Stimulated activated CD4-positive, alpha-beta T cell treated with anti-CD3 and anti-CD28 coated beads, TNF-alpha, amount 100 ng/mL, for 48 hours (primary cell): ENCODE data around the gene EDA.

Experiments used
- DNase-seq, 3 donors: peaks; one replicate each; pipeline ENCODE4 v3.0.0-alpha.2; 2020; ENCODE audit warnings: low read depth in 3 of 3

The EDA gene

GRCh38 chrX:70062961-70063550 is 447.1 kb downstream of the EDA start:
- DNase-seq = no peak

- DNase-seq = no peak
Observed at GRCh38 chrX:70066646-70067045, 450.7 kb downstream of the EDA start.

- no peak for DNase-seq
Observed at GRCh38 chrX:70079297-70079696, 463.4 kb downstream of the EDA start.

GRCh38 chrX:70079870-70080269 is 464.0 kb downstream of the EDA start:
- no peak for DNase-seq

- DNase-seq = no peak
Observed at GRCh38 chrX:70082723-70083122, 466.8 kb downstream of the EDA start.

- no peak for DNase-seq
Observed at GRCh38 chrX:70084592-70085240, 468.8 kb downstream of the EDA start.

- DNase-seq = no peak
Observed at GRCh38 chrX:70087857-70088630, 472.1 kb downstream of the EDA start.

GRCh38 chrX:70088751-70089150 is 472.8 kb downstream of the EDA start:
- no peak for DNase-seq
